Thyroid gland (tissue), 4 donors: ENCODE results near the gene MIS18A. TPM values are rescaled to one million over a fixed set of nuclear protein-coding genes. Genes with fewer than 3 reads are reported as not detected.

Source experiments
- DNase-seq, 2 donors: peaks; one replicate each; pipeline ENCODE4 v3.0.0-alpha.2; 2019
- H3K27ac ChIP-seq, 3 donors: fragments of 200-600 bp; sonication (generic); 1 replicate in 2 of 3; 2 replicates in 1 of 3; pipeline ENCODE4 v1.5.1; 2016 to 2019; ENCODE audit warnings: mild to moderate bottlenecking in 1 of 3, moderate library complexity in 1 of 3
- H3K27me3 ChIP-seq: fragments of 200-600 bp; sonication (generic); one replicate; pipeline ENCODE4 v1.5.1; 2019
- H3K36me3 ChIP-seq, 2 donors: fragments of 200-600 bp; sonication (generic); one replicate each; pipeline ENCODE4 v1.5.1; 2016 to 2019
- H3K4me1 ChIP-seq, 2 donors: fragments of 200-600 bp; sonication (generic); one replicate each; pipeline ENCODE4 v1.5.1; 2017 to 2019
- H3K4me3 ChIP-seq, 3 donors: fragments of 200-600 bp; sonication (generic); replicated peaks in 1 of 3; 1 replicate in 2 of 3; 2 replicates in 1 of 3; pipeline ENCODE4 v1.5.1; 2016; ENCODE audit warnings: mild to moderate bottlenecking in 1 of 3
- H3K9me3 ChIP-seq: fragments of 200-600 bp; sonication (generic); one replicate; pipeline ENCODE4 v1.5.1; 2017
- POLR2A ChIP-seq, 2 donors: fragments of 450-650 bp; IDR thresholded peaks; one replicate each; pipeline ENCODE4 v1.6.1; 2017; ENCODE audit warnings: antibody characterized with exemption in 2 of 2, mild to moderate bottlenecking in 2 of 2, moderate library complexity in 1 of 2
- WGBS, 2 donors: methylation state at CpG; one replicate each; pipeline ENCODE4 v1.1.5; 2017; 5-methylcytosine and 5-hydroxymethylcytosine counted together
- intact Hi-C: fragments of 100-400 bp; cut with DNase I; formaldehyde crosslinking; loops from one replicate; pipeline ENCODE4 v1.15.1; 2023
- total RNA-seq, 4 donors: library from RNA; depleted of rRNA; stranded (reverse); fragments of >200 nt; gene quantifications; one replicate each; pipeline ENCODE4 v1.2.3, GENCODE V29; 2016
- TF ChIP-seq, protein P1 (sequence below), 6 experiments: fragments of 200-600 bp in 3 of 6; fragments of 450-650 bp in 3 of 6; sonication (generic) in 3 of 6; IDR thresholded peaks; one replicate each; pipeline ENCODE4 v1.5.1; 2016 to 2019; ENCODE audit warnings: antibody characterized with exemption in 6 of 6, mild to moderate bottlenecking in 2 of 6, inconsistent platforms in 1 of 6, moderate library complexity in 1 of 6

The MIS18A gene
- total RNA-seq, 4 donors from 2014 or later: 4.8 to 7.1 (median 7.0) TPM

DNA sequence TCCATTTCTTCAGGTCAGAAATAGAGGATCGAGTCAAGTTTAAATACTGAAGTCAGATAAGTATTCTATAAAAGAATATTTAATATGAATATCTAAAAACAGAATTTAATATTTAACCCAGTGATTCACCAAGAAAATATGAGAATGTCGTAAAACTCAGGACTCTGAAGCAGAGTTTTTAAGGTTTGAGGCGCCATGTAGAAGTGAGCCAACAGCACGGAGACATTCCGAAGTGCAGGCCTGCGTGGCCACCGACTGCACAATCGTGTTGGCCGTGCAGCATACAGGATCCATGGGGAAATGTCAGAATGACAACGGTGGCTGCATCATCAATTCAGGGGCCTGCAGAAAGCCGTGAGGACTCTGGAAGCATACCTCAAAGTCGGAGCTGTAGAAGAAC, 43.3 kb upstream of the MIS18A start:
- intact Hi-C loops: no loop called here
- WGBS, 2 donors: 96% methylated on average over 12 of the region's 12 CpGs
- Histone ChIP-seq H3K9me3 (no peaks in the 10 kb centered on the region), H3K4me1 (peaks cover 6 to 7% of the 10 kb centered on the region in 2 donors), H3K27ac (no peak overlapping the region), H3K27me3 (no peaks in the 10 kb centered on the region), H3K4me3 (no peak overlapping the region), H3K36me3 (peaks cover 59 to 70% of the 10 kb centered on the region in 2 donors)
- TF ChIP-seq POLR2A (IDR thresholded peaks at IDR 0.05): no peak
- TF ChIP-seq, protein P1, sequence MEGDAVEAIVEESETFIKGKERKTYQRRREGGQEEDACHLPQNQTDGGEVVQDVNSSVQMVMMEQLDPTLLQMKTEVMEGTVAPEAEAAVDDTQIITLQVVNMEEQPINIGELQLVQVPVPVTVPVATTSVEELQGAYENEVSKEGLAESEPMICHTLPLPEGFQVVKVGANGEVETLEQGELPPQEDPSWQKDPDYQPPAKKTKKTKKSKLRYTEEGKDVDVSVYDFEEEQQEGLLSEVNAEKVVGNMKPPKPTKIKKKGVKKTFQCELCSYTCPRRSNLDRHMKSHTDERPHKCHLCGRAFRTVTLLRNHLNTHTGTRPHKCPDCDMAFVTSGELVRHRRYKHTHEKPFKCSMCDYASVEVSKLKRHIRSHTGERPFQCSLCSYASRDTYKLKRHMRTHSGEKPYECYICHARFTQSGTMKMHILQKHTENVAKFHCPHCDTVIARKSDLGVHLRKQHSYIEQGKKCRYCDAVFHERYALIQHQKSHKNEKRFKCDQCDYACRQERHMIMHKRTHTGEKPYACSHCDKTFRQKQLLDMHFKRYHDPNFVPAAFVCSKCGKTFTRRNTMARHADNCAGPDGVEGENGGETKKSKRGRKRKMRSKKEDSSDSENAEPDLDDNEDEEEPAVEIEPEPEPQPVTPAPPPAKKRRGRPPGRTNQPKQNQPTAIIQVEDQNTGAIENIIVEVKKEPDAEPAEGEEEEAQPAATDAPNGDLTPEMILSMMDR (IDR thresholded peaks at IDR 0.05): no peak
- no peak for DNase-seq

DNA sequence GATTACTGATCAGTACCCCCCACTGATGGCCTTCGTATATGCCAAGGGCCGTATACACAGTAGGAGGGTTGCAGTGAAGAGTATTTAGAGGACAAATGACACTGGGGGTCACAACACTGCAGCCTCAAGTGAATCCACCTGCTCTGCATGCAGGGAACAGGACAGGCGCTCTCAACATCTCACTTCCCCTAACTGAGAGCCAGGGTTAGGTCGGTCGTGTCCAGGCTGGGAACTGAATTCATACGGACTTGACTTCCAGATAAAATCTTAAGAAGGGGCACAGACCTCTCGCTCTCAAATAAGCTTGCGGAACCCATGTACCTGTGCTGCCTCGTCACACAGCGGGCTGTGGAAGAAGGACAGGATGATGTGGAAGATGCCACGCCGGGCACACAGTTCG, 42.6 kb upstream of the MIS18A start:
- Histone ChIP-seq H3K36me3 (peaks cover 65 to 76% of the 10 kb centered on the region in 2 donors), H3K9me3 (no peaks in the 10 kb centered on the region), H3K27ac (no peak overlapping the region), H3K27me3 (no peaks in the 10 kb centered on the region), H3K4me3 (no peak overlapping the region), H3K4me1 (peaks cover 6 to 7% of the 10 kb centered on the region in 2 donors)
- TF ChIP-seq, protein P1 (IDR thresholded peaks at IDR 0.05): no peak
- TF ChIP-seq POLR2A (IDR thresholded peaks at IDR 0.05): no peak
- no peak for DNase-seq
- intact Hi-C loops: no loop called here
- 96% methylated on average over 12 to 13 of the region's 13 CpGs for WGBS, 2 donors

DNA sequence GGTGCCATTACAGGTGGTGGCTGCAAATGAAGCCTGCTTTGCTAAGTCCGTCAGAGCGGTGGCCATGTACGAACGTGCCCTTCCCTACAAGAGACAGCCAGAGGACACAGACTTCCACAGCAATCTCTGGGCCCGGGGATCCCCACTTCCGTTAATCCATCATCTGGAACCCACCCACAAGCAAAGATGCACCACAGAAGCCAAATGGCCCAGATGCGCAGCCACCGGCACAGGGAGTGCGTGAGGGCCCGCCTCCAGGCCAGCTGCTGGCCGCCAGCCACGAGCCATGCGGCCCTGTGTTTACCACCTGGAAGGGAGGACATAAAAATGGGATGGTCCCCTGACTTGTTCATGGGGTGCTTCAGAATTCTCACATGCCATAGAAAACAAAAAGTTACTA, 41.9 kb upstream of the MIS18A start:
- DNase-seq: no peak
- H3K9me3 ChIP-seq: no peaks in the 10 kb centered on the region
- no peak overlapping the region for H3K4me3 ChIP-seq
- H3K4me1 ChIP-seq: peaks cover 5 to 9% of the 10 kb centered on the region in 2 donors
- H3K36me3 ChIP-seq: peaks cover 71 to 84% of the 10 kb centered on the region in 2 donors
- no peak overlapping the region for H3K27ac ChIP-seq
- H3K27me3 ChIP-seq: no peaks in the 10 kb centered on the region
- intact Hi-C loops: no loop called here
- TF ChIP-seq POLR2A (IDR thresholded peaks at IDR 0.05): no peak
- TF ChIP-seq, protein P1 (IDR thresholded peaks at IDR 0.05): no peak
- WGBS, 2 donors: 93 to 97% methylated on average over 13 of the region's 13 CpGs

DNA sequence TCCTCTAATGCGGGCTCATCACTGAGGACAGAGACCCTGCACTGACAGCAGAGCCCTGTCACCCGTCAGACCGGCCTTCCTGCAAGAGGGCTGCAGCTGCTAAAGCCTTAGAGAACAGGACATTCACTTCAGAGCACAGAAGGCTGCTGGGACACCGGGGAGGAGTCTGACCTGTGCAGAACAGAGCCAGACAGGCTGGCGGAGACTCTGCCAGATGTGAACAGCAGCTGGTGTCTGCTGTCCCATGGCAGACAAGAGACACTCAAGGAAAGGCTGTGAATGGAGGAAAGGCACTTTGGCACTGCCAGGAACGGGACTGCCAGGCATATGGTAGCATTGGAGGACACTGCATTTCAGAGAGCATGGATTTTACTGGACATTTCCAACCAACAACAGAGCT, 41.2 kb upstream of the MIS18A start:
- 92% methylated on average over 6 of the region's 6 CpGs for WGBS, 2 donors
- Histone ChIP-seq H3K4me1 (peaks cover 0 to 4% of the 10 kb centered on the region in 2 donors), H3K27me3 (no peaks in the 10 kb centered on the region), H3K4me3 (no peak overlapping the region), H3K27ac (no peak overlapping the region), H3K36me3 (peaks cover 71 to 84% of the 10 kb centered on the region in 2 donors), H3K9me3 (no peaks in the 10 kb centered on the region)
- no peak for DNase-seq
- no peak for TF ChIP-seq POLR2A (IDR thresholded peaks at IDR 0.05)
- TF ChIP-seq, protein P1 (IDR thresholded peaks at IDR 0.05): no peak
- intact Hi-C loops: no loop called here

DNA sequence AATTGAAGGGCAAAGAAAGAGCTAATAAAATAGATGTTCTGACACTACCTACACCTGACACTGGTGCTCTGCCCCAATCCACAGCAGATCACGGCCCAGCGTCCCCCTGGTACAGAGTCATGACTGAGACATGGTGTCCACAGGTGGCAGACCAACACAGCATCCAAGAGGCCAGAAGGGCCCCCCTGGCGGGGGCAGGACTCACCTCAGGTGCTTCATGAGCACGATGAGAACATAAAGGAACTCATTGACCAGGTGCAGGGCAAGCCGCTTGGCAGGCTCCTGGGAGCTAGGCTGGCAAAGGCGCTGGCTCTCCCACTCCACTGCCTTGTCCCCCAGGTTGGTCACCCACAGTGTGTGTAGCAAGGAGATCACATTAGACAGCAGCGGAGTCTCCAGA, 40.2 kb upstream of the MIS18A start:
- Histone ChIP-seq H3K4me1 (peaks cover 0 to 4% of the 10 kb centered on the region in 2 donors), H3K36me3 (peaks cover 78 to 80% of the 10 kb centered on the region in 2 donors), H3K9me3 (no peaks in the 10 kb centered on the region), H3K4me3 (no peak overlapping the region), H3K27ac (no peak overlapping the region), H3K27me3 (no peaks in the 10 kb centered on the region)
- DNase-seq: no peak
- intact Hi-C loops: no loop called here
- 90 to 97% methylated on average over 4 to 7 of the region's 7 CpGs for whole genome bisulfite sequencing, 2 donors
- TF ChIP-seq POLR2A (IDR thresholded peaks at IDR 0.05): no peak
- TF ChIP-seq, protein P1 (IDR thresholded peaks at IDR 0.05): no peak
